K562 (cell line): ENCODE measurements around the gene RNF34. TPM values are rescaled to one million over a fixed set of nuclear protein-coding genes. Genes with fewer than 3 reads are reported as not detected.
A peak's percentile ranks its signal among the peaks of the same experiment; 100 is the strongest.

ENCODE experiments used
- ATAC-seq: fragments of 200-7000 bp; cut with Tn5 transposase; 3 replicates; pipeline ENCODE4 v1.9.1; 2020; ENCODE audit warnings: moderate library complexity
- BruUV-seq: library from RNA; stranded (reverse); fragments of 400-500 nt; replicated peaks from 2 replicates; lab custom pipeline; 2021; lab: Mats Ljungman, UMichigan
- CTCF ChIA-PET: fragments of 300-600 bp; formaldehyde crosslinking; extraction: SDS; loops from one replicate; lab custom pipeline; 2021; ENCODE audit warnings: low intra/inter-chr PET ratio; lab: Yijun Ruan, JAX
- POLR2A ChIA-PET: fragments of 300-600, 350-650 bp; sonication (Branson Sonifier 250); formaldehyde crosslinking; extraction: SDS; loops from one replicate; lab custom pipeline; 2021; ENCODE audit warnings: antibody characterized with exemption, inconsistent platforms; lab: Yijun Ruan, JAX
- DNase-seq, 4 experiments: peaks; one replicate each; pipeline versions ENCODE4 v3.0.0 to v3.0.0-alpha.2; 2011 to 2018; ENCODE audit warnings: low spot score in 3 of 4, mixed read lengths in 3 of 4; ENCODE audit errors: extremely low read depth in 1 of 4
- FAIRE-seq: peaks from 2 replicates; lab custom pipeline; 2011; peaks lifted over from hg19 to GRCh38; lab: Jason Lieb, UNC
- H2AFZ ChIP-seq: 2 replicates; pipeline ENCODE4 v1.6.0; 2011; ENCODE audit warnings: low read depth, low read length, control low read depth, inconsistent platforms
- H3K27ac ChIP-seq: fragments of 200-600 bp; 3 replicates; pipeline ENCODE4 v1.8.0; 2011; ENCODE audit warnings: low read depth, mild to moderate bottlenecking, control low read depth, inconsistent platforms, low read length, moderate library complexity, mixed read lengths; ENCODE audit errors: extremely low read depth
- H3K27me3 ChIP-seq, 2 experiments: fragments of 300-600 bp in 1 of 2; 2 replicates in 1 of 2; 3 replicates in 1 of 2; pipeline versions ENCODE4 v1.6.0 to v1.8.0; 2011; ENCODE audit warnings: inconsistent platforms in 2 of 2, low read length in 2 of 2, mild to moderate bottlenecking in 1 of 2, mixed read lengths in 1 of 2, moderate library complexity in 1 of 2; ENCODE audit not compliant: control insufficient read depth in 2 of 2, insufficient read depth in 2 of 2
- H3K36me3 ChIP-seq: fragments of 300-600 bp; 3 replicates; pipeline ENCODE4 v1.8.0; 2011; ENCODE audit warnings: mild to moderate bottlenecking, low read length, inconsistent platforms; ENCODE audit not compliant: control insufficient read depth, insufficient read depth
- H3K4me1 ChIP-seq, 2 experiments: fragments of 200-600 bp in 1 of 2; replicated peaks in 1 of 2; 2 replicates in 1 of 2; 3 replicates in 1 of 2; pipeline versions ENCODE4 v1.5.1 to v1.8.0; 2011; ENCODE audit warnings: inconsistent platforms in 2 of 2, low read length in 2 of 2, mild to moderate bottlenecking in 1 of 2, mixed read lengths in 1 of 2, moderate library complexity in 1 of 2; ENCODE audit not compliant: control insufficient read depth in 2 of 2, insufficient read depth in 2 of 2
- H3K4me2 ChIP-seq: 2 replicates; pipeline ENCODE4 v1.6.1; 2011; ENCODE audit warnings: low read length, control low read depth, inconsistent platforms, mixed read lengths; ENCODE audit not compliant: insufficient read depth
- H3K4me3 ChIP-seq: fragments of 200-600 bp; sonication (generic), shearing (Covaris generic); 2 replicates; pipeline ENCODE4 v1.5.1; 2016; ENCODE audit warnings: control low read depth, inconsistent platforms
- H3K79me2 ChIP-seq: fragments of 200-600 bp; 3 replicates; pipeline ENCODE4 v1.8.0; 2011; ENCODE audit warnings: low read length, inconsistent platforms; ENCODE audit not compliant: control insufficient read depth, insufficient read depth
- H3K9ac ChIP-seq, 2 experiments: 2 replicates each; pipeline versions ENCODE4 v1.6.0 to v1.6.1; 2011; ENCODE audit warnings: low read depth in 2 of 2, low read length in 2 of 2, control low read depth in 1 of 2, inconsistent platforms in 1 of 2, mild to moderate bottlenecking in 1 of 2, mixed read lengths in 1 of 2; ENCODE audit not compliant: insufficient read depth in 1 of 2
- H3K9me1 ChIP-seq: one replicate; pipeline ENCODE4 v1.6.0; 2011; ENCODE audit warnings: inconsistent platforms, mild to moderate bottlenecking, low read length, moderate library complexity; ENCODE audit not compliant: control insufficient read depth, insufficient read depth
- H3K9me3 ChIP-seq: replicated peaks from 2 replicates; pipeline ENCODE4 v1.5.1; 2011; ENCODE audit warnings: low read depth, low read length, inconsistent platforms; ENCODE audit not compliant: control insufficient read depth, insufficient read depth
- H4K20me1 ChIP-seq: replicated peaks from 2 replicates; pipeline ENCODE4 v1.6.1; 2011; ENCODE audit warnings: low read length, inconsistent platforms, mixed read lengths; ENCODE audit not compliant: control insufficient read depth, insufficient read depth
- POLR2G ChIP-seq: fragments of 200-400 bp; formaldehyde crosslinking; IDR thresholded peaks from 2 replicates; pipeline ENCODE4 v1.6.1; 2017; ENCODE audit warnings: low read depth, mild to moderate bottlenecking, antibody characterized with exemption, low read length, moderate library complexity
- RBBP5 ChIP-seq: fragments of 200-600 bp; sonication (generic); IDR thresholded peaks from 2 replicates; pipeline ENCODE4 v1.6.1; 2012; ENCODE audit warnings: borderline replicate concordance, mild to moderate bottlenecking, low read length, control low read depth, inconsistent platforms; ENCODE audit not compliant: insufficient read depth, poor library complexity, severe bottlenecking
- TSHZ1 ChIP-seq: fragments of 250-450 bp; sonication (Bioruptor Pico); IDR thresholded peaks from 2 replicates; pipeline ENCODE4 v1.4.0; 2020; ENCODE audit warnings: mild to moderate bottlenecking, moderate library complexity
- ZBTB11 ChIP-seq, 3 experiments: fragments of 200-800 bp in 1 of 3; fragments of 250-450 bp in 1 of 3; fragments of 450-650 bp in 1 of 3; sonication (Bioruptor Pico) in 1 of 3; sonication (Bioruptor generic) in 1 of 3; formaldehyde crosslinking in 1 of 3; IDR thresholded peaks; 2 replicates each; pipeline versions ENCODE4 v1.6.1 to v1.8.0; 2016 to 2022; ENCODE audit warnings: mild to moderate bottlenecking in 2 of 3, missing genetic modification characterization in 2 of 3, missing compliant biosample characterization in 1 of 3, moderate library complexity in 1 of 3
- WGBS: fragments of 100-300 bp; shearing (Covaris generic); methylation state at CpG from one replicate; pipeline ENCODE4 v1.1.6; 2016; ENCODE audit warnings: low coverage, mixed read lengths; ENCODE audit not compliant: insufficient coverage; ENCODE audit errors: missing lambda C conversion rate; 5-methylcytosine and 5-hydroxymethylcytosine counted together
- in situ Hi-C: fragments of 300-500 bp; cut with MboI; formaldehyde crosslinking; loops from 4 replicates; pipeline ENCODE4 v1.15.0; 2018; ENCODE audit warnings: inconsistent platforms, mixed read lengths
- intact Hi-C: fragments of 100-400 bp; cut with micrococcal nuclease; formaldehyde crosslinking; loops from 2 replicates; pipeline ENCODE4 v1.14.2; 2022
- polyA plus RNA-seq, 8 experiments: library from polyadenylated mRNA; depleted of rRNA in 4 of 8; stranded (reverse) in 5 of 8; unstranded in 3 of 8; fragments of >200 nt; fragmentation: Nextera tagmentation in 2 of 8; fragmentation: Illumina TruSeq in 1 of 8; extraction: Ambion mirVana in 2 of 8; extraction: Trizol in 1 of 8; gene quantifications; 2 replicates each; pipeline versions ENCODE4 v1.2.1 to v1.2.3, GENCODE V29; 2011 to 2014; ENCODE audit warnings: inconsistent platforms in 1 of 8, missing spikeins in 1 of 8
- total RNA-seq, 7 experiments: library from RNA; depleted of rRNA in 6 of 7; stranded (reverse); fragments of >200 nt in 6 of 7; fragmentation: Illumina TruSeq in 2 of 7; extraction: Trizol in 2 of 7; gene quantifications; 2 replicates each; pipeline versions ENCODE4 v1.2.1 to v1.2.3, GENCODE V29; 2011 to 2021; ENCODE audit warnings: low replicate concordance in 1 of 7
- TF ChIP-seq, protein P1 (sequence below), 2 experiments: IDR thresholded peaks; 2 replicates each; pipeline ENCODE4 v1.6.1; 2011; ENCODE audit warnings: borderline replicate concordance in 1 of 2, control low read depth in 1 of 2, low read depth in 1 of 2, low read length in 1 of 2, mild to moderate bottlenecking in 1 of 2, mixed read lengths in 1 of 2, moderate library complexity in 1 of 2; ENCODE audit not compliant: insufficient read depth in 1 of 2, insufficient read length in 1 of 2, poor library complexity in 1 of 2, severe bottlenecking in 1 of 2; ENCODE audit errors: extremely low read depth in 1 of 2

The RNF34 gene
- total and polyA plus RNA-seq, 9 of the 15 experiments (the other 6 are each of a cell fraction or from before 2014, with no cell fraction given): 41.7 to 88.9 (median 54.1) TPM

DNA sequence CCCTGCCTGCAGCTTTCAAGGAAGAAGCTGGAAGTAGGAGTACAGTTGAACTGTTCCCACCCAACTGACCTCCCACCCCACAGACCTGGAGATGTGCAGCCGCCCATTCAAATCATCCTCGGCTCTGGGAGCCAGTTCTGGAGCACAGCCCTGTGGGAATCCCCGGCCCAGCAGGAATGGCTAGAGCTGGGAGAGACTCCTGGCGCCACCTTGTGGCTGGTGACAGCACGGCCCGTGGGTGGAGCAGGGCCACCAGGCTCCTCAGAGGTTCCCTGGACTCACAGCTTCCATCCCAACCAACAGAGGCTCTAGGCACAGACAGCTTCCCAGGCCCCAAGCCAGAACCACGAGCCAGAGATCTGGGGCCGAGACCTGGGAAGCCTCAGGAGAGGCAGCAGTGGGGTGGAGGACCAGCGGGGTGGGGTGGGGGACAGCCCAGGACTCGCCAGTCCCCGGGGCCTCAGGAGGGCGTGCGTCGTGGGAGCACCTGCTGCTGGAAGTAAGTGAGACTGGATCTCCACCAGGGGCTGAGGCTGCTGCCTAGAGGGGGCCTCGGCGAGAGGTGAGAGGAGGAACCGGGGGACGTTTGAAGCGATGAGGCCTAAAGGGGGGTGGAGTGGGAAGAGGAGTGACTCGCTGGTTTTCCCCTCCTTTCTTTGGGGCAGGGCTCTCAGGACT, 43.4 kb downstream of the RNF34 start:
- Histone ChIP-seq H2AFZ (no peak overlapping the region), H3K4me3 (no peak overlapping the region), H3K9me1 (no peaks in the 10 kb centered on the region), H3K9me3 (no peaks in the 10 kb centered on the region), H3K36me3 (peaks cover 81% of the 10 kb centered on the region; the same call in 2 of the 3 replicates), H4K20me1 (0 out of 2 replicates have a peak, but pooled peaks cover 6% of the 10 kb centered on the region), H3K27me3 (no peaks in the 10 kb centered on the region), H3K9ac (no peak overlapping the region), H3K79me2 (no peaks in the 10 kb centered on the region), H3K4me1 (peaks cover 0 to 26% of the 10 kb centered on the region in 2 experiments; a peak in 2 of 5 replicates), H3K27ac (no peak overlapping the region), H3K4me2 (no peak overlapping the region)
- in situ Hi-C loops: no loop called here
- 21% methylated on average over 8 of the region's 20 CpGs for WGBS
- FAIRE-seq: peak; percentile 78
- ChIA-PET CTCF (interaction anchor here (0.6 to 1.7 kb wide), 4 partner anchors 108 to 382 kb away, joined by 3 to 11 read pairs (median 4); no protein-coding TSS in a partner anchor), POLR2A (interaction anchor here (0.6 to 1.7 kb wide), 7 partner anchors 8 to 120 kb away, joined by 3 to 4 read pairs (median 3); partner anchors contain the start of gene ANAPC5)
- ATAC-seq: peak; percentile 98
- intact Hi-C loops: loop anchor here (2.0 kb wide), 1 partner anchor 109 kb away; no protein-coding TSS in a partner anchor
- BruUV-seq: no TSS peak
- DNase-seq: peak; percentile 76 to 83 (median 80)
- TF ChIP-seq ZBTB11 (CRISPR knock-in tag; IDR thresholded peaks at IDR 0.05) (no peak), TSHZ1 (CRISPR knock-in tag) (no peak), RBBP5 (no peak), POLR2G (0 out of 2 replicates have a peak, but pooled peaks have one; percentile 20)
- TF ChIP-seq, protein P1, sequence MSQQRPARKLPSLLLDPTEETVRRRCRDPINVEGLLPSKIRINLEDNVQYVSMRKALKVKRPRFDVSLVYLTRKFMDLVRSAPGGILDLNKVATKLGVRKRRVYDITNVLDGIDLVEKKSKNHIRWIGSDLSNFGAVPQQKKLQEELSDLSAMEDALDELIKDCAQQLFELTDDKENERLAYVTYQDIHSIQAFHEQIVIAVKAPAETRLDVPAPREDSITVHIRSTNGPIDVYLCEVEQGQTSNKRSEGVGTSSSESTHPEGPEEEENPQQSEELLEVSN (IDR thresholded peaks at IDR 0.05; ENCODE audit: borderline replicate concordance in 1 of 2, extremely low read depth in 1 of 2, insufficient read depth in 1 of 2, insufficient read length in 1 of 2, low read depth in 1 of 2, low read length in 1 of 2, poor library complexity in 1 of 2, severe bottlenecking in 1 of 2): no peak
